Panc1 (cell line): ENCODE data around the gene SPATA24. TPM values are rescaled to one million over a fixed set of nuclear protein-coding genes. Genes with fewer than 3 reads are reported as not detected.

Source experiments
- ATAC-seq: fragments of 200-7000 bp; cut with Tn5 transposase; 2 replicates; pipeline ENCODE4 v1.9.1; 2020; ENCODE audit warnings: mild to moderate bottlenecking, moderate library complexity
- BruUV-seq: library from RNA; stranded (reverse); fragments of 400-500 nt; replicated peaks from 2 replicates; lab custom pipeline; 2021; lab: Mats Ljungman, UMichigan
- CTCF ChIA-PET: fragments of 300-600 bp; sonication (Branson Sonifier 250); formaldehyde crosslinking; loops from one replicate; lab custom pipeline; 2022; ENCODE audit warnings: antibody characterized with exemption; lab: Charles Lee
- POLR2A ChIA-PET: fragments of 300-600 bp; sonication (Branson Sonifier 250); formaldehyde crosslinking; loops from one replicate; lab custom pipeline; 2022; ENCODE audit warnings: antibody characterized with exemption; lab: Charles Lee
- DNase-seq: peaks from one replicate; pipeline ENCODE4 v3.0.0-alpha.2; 2010; ENCODE audit warnings: low read depth, low spot score
- H3K27ac ChIP-seq: 2 replicates; pipeline ENCODE4 v1.5.1; 2011; ENCODE audit warnings: mild to moderate bottlenecking, low read length, inconsistent platforms
- H3K27me3 ChIP-seq: fragments of 200-500 bp; sonication (Bioruptor generic); 2 replicates; pipeline ENCODE4 v1.6.0; 2014; ENCODE audit warnings: low read length, inconsistent platforms; ENCODE audit not compliant: control insufficient read depth, insufficient read depth
- H3K36me3 ChIP-seq: fragments of 200-500 bp; sonication (Bioruptor generic); 2 replicates; pipeline ENCODE4 v1.5.1; 2014; ENCODE audit warnings: inconsistent platforms, mild to moderate bottlenecking, low read length, moderate library complexity; ENCODE audit not compliant: control insufficient read depth, insufficient read depth
- H3K4me1 ChIP-seq: 2 replicates; pipeline ENCODE4 v1.5.1; 2011; ENCODE audit warnings: inconsistent platforms, mild to moderate bottlenecking, low read length, moderate library complexity; ENCODE audit not compliant: control insufficient read depth, insufficient read depth
- H3K4me3 ChIP-seq, 2 experiments: 2 replicates each; pipeline ENCODE4 v1.5.1; 2011 to 2012; ENCODE audit warnings: low read depth in 2 of 2, low read length in 2 of 2, mild to moderate bottlenecking in 2 of 2, inconsistent platforms in 1 of 2, moderate library complexity in 1 of 2
- H3K9me3 ChIP-seq: fragments of 200-500 bp; sonication (Bioruptor generic); 2 replicates; pipeline ENCODE4 v1.5.1; 2014; ENCODE audit warnings: low read depth, mild to moderate bottlenecking, inconsistent platforms, low read length, moderate library complexity; ENCODE audit not compliant: control insufficient read depth, insufficient read depth
- CTCF ChIP-seq: fragments of 450-650 bp; IDR thresholded peaks from 2 replicates; pipeline ENCODE4 v1.5.1; 2017; ENCODE audit warnings: mild to moderate bottlenecking
- POLR2AphosphoS5 ChIP-seq: IDR thresholded peaks from 2 replicates; pipeline ENCODE4 v1.6.1; 2012; ENCODE audit warnings: mild to moderate bottlenecking, low read depth, low read length, moderate library complexity
- REST ChIP-seq, 2 experiments: IDR thresholded peaks; 2 replicates each; pipeline ENCODE4 v1.6.1; 2011 to 2012; ENCODE audit warnings: low read depth in 2 of 2, control low read depth in 1 of 2, low read length in 1 of 2, mild to moderate bottlenecking in 1 of 2, moderate library complexity in 1 of 2; ENCODE audit not compliant: insufficient read depth in 1 of 2
- SIN3A ChIP-seq: IDR thresholded peaks from 2 replicates; pipeline ENCODE4 v1.6.1; 2012; ENCODE audit warnings: low read depth, mild to moderate bottlenecking, low read length, moderate library complexity, borderline replicate concordance; ENCODE audit not compliant: insufficient read depth
- TCF7L2 ChIP-seq: IDR thresholded peaks from 2 replicates; pipeline ENCODE4 v1.6.1; 2011; ENCODE audit warnings: mild to moderate bottlenecking, low read depth, low read length, inconsistent platforms
- in situ Hi-C: cut with HindIII; loops from 2 replicates; pipeline ENCODE4 v1.10.0; 2016; ENCODE audit warnings: low sequenced_read_pairs, low pct_unique_long_range_greater_than_20kb
- intact Hi-C: fragments of 100-400 bp; cut with micrococcal nuclease; formaldehyde crosslinking; loops from one replicate; pipeline ENCODE4 v1.10.0; 2022; ENCODE audit not compliant: unreplicated experiment
- total RNA-seq: library from RNA; stranded (reverse); gene quantifications from one replicate; pipeline ENCODE4 v1.2.1, GENCODE V29; 2021; ENCODE audit not compliant: unreplicated experiment

The SPATA24 gene
- total RNA-seq, 1 experiment from 2014 or later, result 5.5 TPM

GRCh38 chr5:139401546-139401945, 2.3 kb downstream of the SPATA24 start:
- no peaks in the 10 kb centered on the region for H3K9me3 ChIP-seq
- DNase-seq (no peak), ATAC-seq (no peak)
- H3K4me3 ChIP-seq, result no peak overlapping the region
- H3K36me3 ChIP-seq, result no peaks in the 10 kb centered on the region
- in situ Hi-C loops (loop anchor here (25.0 kb wide), 1 partner anchor 111 kb away; no protein-coding TSS in a partner anchor), intact Hi-C loops (no loop called here)
- no peaks in the 10 kb centered on the region for H3K27me3 ChIP-seq
- H3K4me1 ChIP-seq, result peaks cover 14% of the 10 kb centered on the region
- ChIA-PET POLR2A (interaction anchor here (0.7 kb wide), 1 partner anchor 115 kb away, joined by 5 read pairs; no protein-coding TSS in a partner anchor), CTCF (interaction anchor here (0.5 kb wide), 1 partner anchor 85 kb away, joined by 8 read pairs; no protein-coding TSS in a partner anchor)
- TF ChIP-seq REST (IDR thresholded peaks at IDR 0.05; ENCODE audit: insufficient read depth in 1 of 2, low read depth in 2 of 2, low read length in 1 of 2), result no peak
- no peak for TF ChIP-seq POLR2AphosphoS5
- TF ChIP-seq CTCF, result no peak
- no peak for TF ChIP-seq SIN3A
- no peak for TF ChIP-seq TCF7L2
- H3K27ac ChIP-seq, result no peak overlapping the region
- BruUV-seq, result no TSS peak

GRCh38 chr5:139399501-139400121, 4.3 kb downstream of the SPATA24 start:
- Histone ChIP-seq H3K4me1 (peaks cover 19% of the 10 kb centered on the region), H3K27me3 (no peaks in the 10 kb centered on the region), H3K27ac (no peak overlapping the region), H3K36me3 (no peaks in the 10 kb centered on the region), H3K9me3 (no peaks in the 10 kb centered on the region), H3K4me3 (no peak overlapping the region)
- POLR2A ChIA-PET, result no interaction called here
- ATAC-seq, result no peak
- in situ Hi-C loops, result loop anchor here (25.0 kb wide), 1 partner anchor 113 kb away; no protein-coding TSS in a partner anchor
- TF ChIP-seq REST (IDR thresholded peaks at IDR 0.05; ENCODE audit: insufficient read depth in 1 of 2, low read depth in 2 of 2, low read length in 1 of 2) (no peak), TCF7L2 (no peak), POLR2AphosphoS5 (no peak), CTCF (no peak)
- CTCF ChIA-PET, result no interaction called here
- intact Hi-C loops, result loop anchor here (10.0 kb wide), 1 partner anchor 115 kb away; no protein-coding TSS in a partner anchor
- no TSS peak for BruUV-seq
- DNase-seq, result no peak
